ENCODE results near the gene ASF1B. TPM values are rescaled to one million over a fixed set of nuclear protein-coding genes. Genes with fewer than 3 reads are reported as not detected.

The ASF1B gene
- total and polyA plus RNA-seq, 2 donors from 2014 or later, result 0.49 to 1.8 TPM

DNA sequence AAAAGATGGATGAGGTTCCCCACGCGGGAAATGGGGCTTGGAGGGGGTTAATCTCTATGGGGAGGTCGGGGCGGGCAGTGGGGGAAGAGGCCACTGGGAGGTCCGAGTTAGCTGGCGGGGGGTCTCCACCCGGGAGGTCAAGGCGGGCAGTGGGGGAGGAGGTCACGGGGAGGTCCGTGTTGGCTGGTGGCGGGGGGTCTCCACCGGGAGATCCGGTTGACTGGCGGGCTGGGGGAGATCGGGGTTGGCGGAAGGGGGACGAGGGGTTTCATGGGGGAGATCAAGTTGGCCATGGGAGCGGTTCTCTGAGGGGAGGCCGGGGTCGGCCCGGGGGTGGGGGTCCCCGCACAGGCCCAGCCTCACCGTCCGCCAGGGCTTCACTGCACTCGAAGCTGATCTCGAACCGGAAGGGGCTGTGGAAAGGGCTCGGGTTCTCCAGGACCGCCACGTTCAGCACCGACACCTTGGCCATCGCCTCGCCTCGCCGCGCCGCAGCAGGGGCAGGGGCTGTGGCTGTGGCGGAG, 342 bp downstream of the ASF1B start:
- H3K27ac ChIP-seq (ENCODE audit: low read depth in 2 of 2, low read length in 2 of 2), result no peak overlapping the region
- intact Hi-C loops (cut with DNase I), result no loop called here
- no peak for FAIRE-seq

DNA sequence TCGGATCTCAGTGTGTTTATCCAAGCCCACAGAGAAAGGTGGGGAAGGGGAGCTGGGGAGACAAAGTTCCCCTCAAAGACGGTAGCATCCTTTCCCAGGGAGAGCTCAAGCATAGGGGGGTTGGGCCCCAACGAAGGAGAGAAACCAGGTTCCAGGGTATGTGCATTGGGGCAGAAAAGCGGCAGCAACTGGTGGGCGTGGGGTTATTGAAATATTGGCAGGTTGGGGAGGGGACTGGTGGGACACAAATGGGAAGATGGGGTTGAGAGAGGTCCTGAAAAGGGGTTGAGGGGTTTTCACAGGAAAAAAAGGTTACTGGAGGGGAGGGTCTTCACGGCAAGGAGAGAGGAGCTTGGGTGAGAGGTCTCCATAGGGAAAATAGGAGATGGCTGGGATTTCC, 1.0 kb downstream of the ASF1B start:
- intact Hi-C loops (cut with DNase I), result no loop called here
- no peak overlapping the region for H3K9ac ChIP-seq (ENCODE audit: low read length in 3 of 3)
- TF ChIP-seq, protein P1, sequence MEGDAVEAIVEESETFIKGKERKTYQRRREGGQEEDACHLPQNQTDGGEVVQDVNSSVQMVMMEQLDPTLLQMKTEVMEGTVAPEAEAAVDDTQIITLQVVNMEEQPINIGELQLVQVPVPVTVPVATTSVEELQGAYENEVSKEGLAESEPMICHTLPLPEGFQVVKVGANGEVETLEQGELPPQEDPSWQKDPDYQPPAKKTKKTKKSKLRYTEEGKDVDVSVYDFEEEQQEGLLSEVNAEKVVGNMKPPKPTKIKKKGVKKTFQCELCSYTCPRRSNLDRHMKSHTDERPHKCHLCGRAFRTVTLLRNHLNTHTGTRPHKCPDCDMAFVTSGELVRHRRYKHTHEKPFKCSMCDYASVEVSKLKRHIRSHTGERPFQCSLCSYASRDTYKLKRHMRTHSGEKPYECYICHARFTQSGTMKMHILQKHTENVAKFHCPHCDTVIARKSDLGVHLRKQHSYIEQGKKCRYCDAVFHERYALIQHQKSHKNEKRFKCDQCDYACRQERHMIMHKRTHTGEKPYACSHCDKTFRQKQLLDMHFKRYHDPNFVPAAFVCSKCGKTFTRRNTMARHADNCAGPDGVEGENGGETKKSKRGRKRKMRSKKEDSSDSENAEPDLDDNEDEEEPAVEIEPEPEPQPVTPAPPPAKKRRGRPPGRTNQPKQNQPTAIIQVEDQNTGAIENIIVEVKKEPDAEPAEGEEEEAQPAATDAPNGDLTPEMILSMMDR (IDR thresholded peaks at IDR 0.05; ENCODE audit: borderline replicate concordance, extremely low read depth, insufficient read depth), result no peak

More for the DNA sequence above, 342 bp downstream of the ASF1B start:
- DNase-seq, result peak in 2 of 5 donors; percentile 85 to 86
- H3K36me3 ChIP-seq (ENCODE audit: control insufficient read depth in 2 of 3, insufficient read depth in 3 of 3, low read length in 3 of 3), result no peaks in the 10 kb centered on the region
- peak overlapping the region; percentile 39 to 64 (median 50) for H3K4me3 ChIP-seq (ENCODE audit: low read length in 3 of 3)
- H3K9ac ChIP-seq (ENCODE audit: low read length in 3 of 3), result peak overlapping the region in 1 of 3 donors; percentile 24
- H3K9me3 ChIP-seq (ENCODE audit: control insufficient read depth in 2 of 3, insufficient read depth in 1 of 3, low read length in 3 of 3), result no peaks in the 10 kb centered on the region
- peaks cover 0 to 6% (median 0%) of the 10 kb centered on the region in 3 donors for H3K4me1 ChIP-seq (ENCODE audit: control insufficient read depth in 2 of 3, insufficient read depth in 2 of 3, low read depth in 1 of 3, low read length in 3 of 3)
- TF ChIP-seq, protein P1 (IDR thresholded peaks at IDR 0.05; ENCODE audit: borderline replicate concordance, extremely low read depth, insufficient read depth), result no peak
- no peaks in the 10 kb centered on the region for H3K27me3 ChIP-seq (ENCODE audit: control insufficient read depth, insufficient read depth, low read length)

DNA sequence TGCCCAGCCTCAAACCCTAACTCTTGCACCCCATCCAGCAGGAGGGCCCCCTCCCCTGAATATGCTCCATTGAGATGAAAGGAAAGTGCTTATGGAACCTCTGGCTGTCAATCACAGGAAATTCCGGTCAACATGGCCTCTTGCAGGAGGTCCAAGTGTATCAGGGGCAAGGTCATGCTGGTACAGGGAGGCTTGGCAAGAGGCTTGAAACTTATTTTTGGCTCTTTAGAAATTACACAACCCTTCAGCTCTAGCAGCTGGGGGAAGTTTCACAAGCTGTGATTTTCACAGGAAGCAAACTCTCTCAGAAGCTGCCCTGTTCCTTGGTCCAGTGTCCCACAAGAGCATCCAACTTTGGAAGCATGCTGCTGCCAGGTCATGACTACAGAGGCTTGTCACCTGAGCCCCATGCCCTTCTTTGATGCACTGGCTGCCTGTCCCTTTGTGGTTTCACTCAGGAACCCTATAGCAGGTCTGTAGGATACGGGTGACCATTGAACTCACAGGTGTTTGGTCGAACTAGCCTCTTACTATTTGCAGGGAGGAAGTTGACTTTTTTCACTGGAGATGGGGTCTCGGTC, 8.4 kb downstream of the ASF1B start:
- DNase-seq (no peak), FAIRE-seq (no peak)
- TF ChIP-seq, protein P1 (IDR thresholded peaks at IDR 0.05; ENCODE audit: borderline replicate concordance, extremely low read depth, insufficient read depth), result no peak
- Histone ChIP-seq H3K36me3 (ENCODE audit: control insufficient read depth in 2 of 3, insufficient read depth in 3 of 3, low read length in 3 of 3) (no peaks in the 10 kb centered on the region), H3K4me3 (ENCODE audit: low read length in 3 of 3) (no peak overlapping the region), H3K9ac (ENCODE audit: low read length in 3 of 3) (no peak overlapping the region), H3K27me3 (ENCODE audit: control insufficient read depth, insufficient read depth, low read length) (no peaks in the 10 kb centered on the region), H3K4me1 (ENCODE audit: control insufficient read depth in 2 of 3, insufficient read depth in 2 of 3, low read depth in 1 of 3, low read length in 3 of 3) (peaks cover 0 to 5% (median 0%) of the 10 kb centered on the region in 3 donors), H3K9me3 (ENCODE audit: control insufficient read depth in 2 of 3, insufficient read depth in 1 of 3, low read length in 3 of 3) (no peaks in the 10 kb centered on the region), H3K27ac (ENCODE audit: low read depth in 2 of 2, low read length in 2 of 2) (no peak overlapping the region)
- intact Hi-C loops (cut with DNase I), result no loop called here

More for the DNA sequence above, 1.0 kb downstream of the ASF1B start:
- no peaks in the 10 kb centered on the region for H3K27me3 ChIP-seq (ENCODE audit: control insufficient read depth, insufficient read depth, low read length)
- no peak overlapping the region for H3K27ac ChIP-seq (ENCODE audit: low read depth in 2 of 2, low read length in 2 of 2)
- DNase-seq, result no peak
- no peaks in the 10 kb centered on the region for H3K36me3 ChIP-seq (ENCODE audit: control insufficient read depth in 2 of 3, insufficient read depth in 3 of 3, low read length in 3 of 3)
- H3K4me3 ChIP-seq (ENCODE audit: low read length in 3 of 3), result peak overlapping the region in 1 of 3 donors; percentile 11
- no peak for FAIRE-seq
- no peaks in the 10 kb centered on the region for H3K9me3 ChIP-seq (ENCODE audit: control insufficient read depth in 2 of 3, insufficient read depth in 1 of 3, low read length in 3 of 3)
- H3K4me1 ChIP-seq (ENCODE audit: control insufficient read depth in 2 of 3, insufficient read depth in 2 of 3, low read depth in 1 of 3, low read length in 3 of 3), result peaks cover 0 to 6% (median 0%) of the 10 kb centered on the region in 3 donors

Measured in kidney (tissue), 14 donors.